ENCODE measurements around the gene POU6F2. TPM values are rescaled to one million over a fixed set of nuclear protein-coding genes. Genes with fewer than 3 reads are reported as not detected.

POU6F2 gene
- total and polyA plus RNA-seq, 5 donors from 2014 or later: not detected

- no peaks in the 10 kb centered on the region for H3K4me1 ChIP-seq (ENCODE audit: control insufficient read depth, insufficient read depth, low read length, poor library complexity, severe bottlenecking)
- H3K27me3 Mint-ChIP-seq: peaks cover 9% of the 10 kb centered on the region
- no peak overlapping the region for H3K27ac ChIP-seq (ENCODE audit: insufficient read depth, low read length, poor library complexity, severe bottlenecking)
- no peak overlapping the region for H3K4me3 ChIP-seq (ENCODE audit: low read depth, low read length)
- H3K9me3 Mint-ChIP-seq: peaks cover 0 to 2% (median 0%) of the 10 kb centered on the region in 7 donors
- no peaks in the 10 kb centered on the region for H3K9me3 ChIP-seq (ENCODE audit: control insufficient read depth in 2 of 2, low read length in 2 of 2)
- DNase-seq: no peak
- ATAC-seq (ENCODE audit: low read depth in 2 of 2): no peak
- H3K27ac Mint-ChIP-seq: no peak overlapping the region
- no peaks in the 10 kb centered on the region for H3K36me3 Mint-ChIP-seq
- H3K4me1 Mint-ChIP-seq: no peaks in the 10 kb centered on the region
- H3K4me3 Mint-ChIP-seq: no peak overlapping the region
- H3K36me3 ChIP-seq (ENCODE audit: control insufficient read depth, insufficient read depth, low read length): no peaks in the 10 kb centered on the region
- H3K27me3 ChIP-seq (ENCODE audit: control insufficient read depth, insufficient read depth, low read length): peaks cover 2% of the 10 kb centered on the region
Observed at GRCh38 chr7:39402034-39402433, 424.3 kb downstream of the POU6F2 start.

- H3K27me3 ChIP-seq (ENCODE audit: control insufficient read depth, insufficient read depth, low read length): no peaks in the 10 kb centered on the region
- no peaks in the 10 kb centered on the region for H3K4me1 Mint-ChIP-seq
- no peak overlapping the region for H3K27ac Mint-ChIP-seq
- H3K36me3 Mint-ChIP-seq: no peaks in the 10 kb centered on the region
- no peaks in the 10 kb centered on the region for H3K9me3 ChIP-seq (ENCODE audit: control insufficient read depth in 2 of 2, low read length in 2 of 2)
- no peak for ATAC-seq (ENCODE audit: low read depth in 2 of 2)
- peaks cover 12% of the 10 kb centered on the region for H3K27me3 Mint-ChIP-seq
- H3K4me1 ChIP-seq (ENCODE audit: control insufficient read depth, insufficient read depth, low read length, poor library complexity, severe bottlenecking): no peaks in the 10 kb centered on the region
- H3K4me3 Mint-ChIP-seq: no peak overlapping the region
- no peak overlapping the region for H3K27ac ChIP-seq (ENCODE audit: insufficient read depth, low read length, poor library complexity, severe bottlenecking)
- peaks cover 0 to 2% (median 0%) of the 10 kb centered on the region in 7 donors for H3K9me3 Mint-ChIP-seq
- no peaks in the 10 kb centered on the region for H3K36me3 ChIP-seq (ENCODE audit: control insufficient read depth, insufficient read depth, low read length)
- no peak overlapping the region for H3K4me3 ChIP-seq (ENCODE audit: low read depth, low read length)
- no peak for DNase-seq
Observed at GRCh38 chr7:39404907-39405306, 427.2 kb downstream of the POU6F2 start.

GRCh38 chr7:39405581-39405980 is 427.9 kb downstream of the POU6F2 start:
- H3K9me3 ChIP-seq (ENCODE audit: control insufficient read depth in 2 of 2, low read length in 2 of 2): no peaks in the 10 kb centered on the region

GRCh38 chr7:39406467-39406866 is 428.8 kb downstream of the POU6F2 start:
- no peaks in the 10 kb centered on the region for H3K27me3 ChIP-seq (ENCODE audit: control insufficient read depth, insufficient read depth, low read length)
- ATAC-seq (ENCODE audit: low read depth in 2 of 2): no peak
- H3K27ac ChIP-seq (ENCODE audit: insufficient read depth, low read length, poor library complexity, severe bottlenecking): no peak overlapping the region
- no peaks in the 10 kb centered on the region for H3K4me1 ChIP-seq (ENCODE audit: control insufficient read depth, insufficient read depth, low read length, poor library complexity, severe bottlenecking)
- no peak overlapping the region for H3K4me3 Mint-ChIP-seq
- DNase-seq: no peak
- peaks cover 17% of the 10 kb centered on the region for H3K27me3 Mint-ChIP-seq
- H3K36me3 ChIP-seq (ENCODE audit: control insufficient read depth, insufficient read depth, low read length): no peaks in the 10 kb centered on the region
- no peaks in the 10 kb centered on the region for H3K9me3 Mint-ChIP-seq
- no peak overlapping the region for H3K4me3 ChIP-seq (ENCODE audit: low read depth, low read length)
- no peak overlapping the region for H3K27ac Mint-ChIP-seq
- H3K4me1 Mint-ChIP-seq: no peaks in the 10 kb centered on the region
- H3K36me3 Mint-ChIP-seq: no peaks in the 10 kb centered on the region
- no peaks in the 10 kb centered on the region for H3K9me3 ChIP-seq (ENCODE audit: control insufficient read depth in 2 of 2, low read length in 2 of 2)

More at GRCh38 chr7:39405581-39405980, 427.9 kb downstream of the POU6F2 start:
- H3K27ac ChIP-seq (ENCODE audit: insufficient read depth, low read length, poor library complexity, severe bottlenecking): no peak overlapping the region
- H3K36me3 ChIP-seq (ENCODE audit: control insufficient read depth, insufficient read depth, low read length): no peaks in the 10 kb centered on the region
- no peak overlapping the region for H3K4me3 ChIP-seq (ENCODE audit: low read depth, low read length)
- Mint-ChIP-seq H3K27me3 (peaks cover 16% of the 10 kb centered on the region), H3K36me3 (no peaks in the 10 kb centered on the region), H3K4me1 (no peaks in the 10 kb centered on the region), H3K4me3 (no peak overlapping the region), H3K27ac (no peak overlapping the region), H3K9me3 (no peaks in the 10 kb centered on the region)
- DNase-seq: no peak
- H3K27me3 ChIP-seq (ENCODE audit: control insufficient read depth, insufficient read depth, low read length): no peaks in the 10 kb centered on the region
- ATAC-seq (ENCODE audit: low read depth in 2 of 2): no peak
- no peaks in the 10 kb centered on the region for H3K4me1 ChIP-seq (ENCODE audit: control insufficient read depth, insufficient read depth, low read length, poor library complexity, severe bottlenecking)

GRCh38 chr7:39407137-39407536 is 429.4 kb downstream of the POU6F2 start:
- ATAC-seq (ENCODE audit: low read depth in 2 of 2) (no peak), DNase-seq (no peak)
- Mint-ChIP-seq H3K4me1 (no peaks in the 10 kb centered on the region), H3K27ac (no peak overlapping the region), H3K4me3 (no peak overlapping the region), H3K36me3 (no peaks in the 10 kb centered on the region), H3K9me3 (peaks cover 0 to 2% (median 0%) of the 10 kb centered on the region in 7 donors), H3K27me3 (peaks cover 21% of the 10 kb centered on the region)
- no peaks in the 10 kb centered on the region for H3K27me3 ChIP-seq (ENCODE audit: control insufficient read depth, insufficient read depth, low read length)
- no peaks in the 10 kb centered on the region for H3K4me1 ChIP-seq (ENCODE audit: control insufficient read depth, insufficient read depth, low read length, poor library complexity, severe bottlenecking)
- no peaks in the 10 kb centered on the region for H3K36me3 ChIP-seq (ENCODE audit: control insufficient read depth, insufficient read depth, low read length)
- no peak overlapping the region for H3K4me3 ChIP-seq (ENCODE audit: low read depth, low read length)
- no peaks in the 10 kb centered on the region for H3K9me3 ChIP-seq (ENCODE audit: control insufficient read depth in 2 of 2, low read length in 2 of 2)
- H3K27ac ChIP-seq (ENCODE audit: insufficient read depth, low read length, poor library complexity, severe bottlenecking): no peak overlapping the region

- DNase-seq: no peak
- H3K36me3 Mint-ChIP-seq: no peaks in the 10 kb centered on the region
Observed at GRCh38 chr7:39407723-39408122, 430.0 kb downstream of the POU6F2 start.

GRCh38 chr7:39408906-39409305 is 431.2 kb downstream of the POU6F2 start:
- Mint-ChIP-seq H3K27ac (no peak overlapping the region), H3K9me3 (peaks cover 0 to 2% (median 0%) of the 10 kb centered on the region in 7 donors), H3K4me3 (no peak overlapping the region), H3K36me3 (no peaks in the 10 kb centered on the region), H3K27me3 (peaks cover 25% of the 10 kb centered on the region), H3K4me1 (peaks cover 0 to 4% (median 3%) of the 10 kb centered on the region in 4 donors)
- ATAC-seq (ENCODE audit: low read depth in 2 of 2) (no peak), DNase-seq (no peak)
- no peaks in the 10 kb centered on the region for H3K36me3 ChIP-seq (ENCODE audit: control insufficient read depth, insufficient read depth, low read length)
- no peaks in the 10 kb centered on the region for H3K9me3 ChIP-seq (ENCODE audit: control insufficient read depth in 2 of 2, low read length in 2 of 2)
- H3K27me3 ChIP-seq (ENCODE audit: control insufficient read depth, insufficient read depth, low read length): no peaks in the 10 kb centered on the region
- H3K4me3 ChIP-seq (ENCODE audit: low read depth, low read length): no peak overlapping the region
- H3K27ac ChIP-seq (ENCODE audit: insufficient read depth, low read length, poor library complexity, severe bottlenecking): no peak overlapping the region
- H3K4me1 ChIP-seq (ENCODE audit: control insufficient read depth, insufficient read depth, low read length, poor library complexity, severe bottlenecking): peaks cover 2% of the 10 kb centered on the region

More at GRCh38 chr7:39407723-39408122, 430.0 kb downstream of the POU6F2 start:
- Histone ChIP-seq H3K27me3 (ENCODE audit: control insufficient read depth, insufficient read depth, low read length) (no peaks in the 10 kb centered on the region), H3K27ac (ENCODE audit: insufficient read depth, low read length, poor library complexity, severe bottlenecking) (no peak overlapping the region), H3K4me3 (ENCODE audit: low read depth, low read length) (no peak overlapping the region), H3K36me3 (ENCODE audit: control insufficient read depth, insufficient read depth, low read length) (no peaks in the 10 kb centered on the region), H3K9me3 (ENCODE audit: control insufficient read depth in 2 of 2, low read length in 2 of 2) (no peaks in the 10 kb centered on the region), H3K4me1 (ENCODE audit: control insufficient read depth, insufficient read depth, low read length, poor library complexity, severe bottlenecking) (no peaks in the 10 kb centered on the region)
- ATAC-seq (ENCODE audit: low read depth in 2 of 2): no peak
- no peak overlapping the region for H3K4me3 Mint-ChIP-seq
- peaks cover 0 to 2% (median 0%) of the 10 kb centered on the region in 7 donors for H3K9me3 Mint-ChIP-seq
- no peaks in the 10 kb centered on the region for H3K4me1 Mint-ChIP-seq
- no peak overlapping the region for H3K27ac Mint-ChIP-seq
- H3K27me3 Mint-ChIP-seq: peaks cover 25% of the 10 kb centered on the region

GRCh38 chr7:39410582-39410981 is 432.9 kb downstream of the POU6F2 start:
- Histone ChIP-seq H3K36me3 (ENCODE audit: control insufficient read depth, insufficient read depth, low read length) (no peaks in the 10 kb centered on the region), H3K4me3 (ENCODE audit: low read depth, low read length) (no peak overlapping the region), H3K4me1 (ENCODE audit: control insufficient read depth, insufficient read depth, low read length, poor library complexity, severe bottlenecking) (peaks cover 12% of the 10 kb centered on the region), H3K9me3 (ENCODE audit: control insufficient read depth in 2 of 2, low read length in 2 of 2) (no peaks in the 10 kb centered on the region), H3K27ac (ENCODE audit: insufficient read depth, low read length, poor library complexity, severe bottlenecking) (no peak overlapping the region), H3K27me3 (ENCODE audit: control insufficient read depth, insufficient read depth, low read length) (peaks cover 6% of the 10 kb centered on the region)
- Mint-ChIP-seq H3K27ac (no peak overlapping the region), H3K36me3 (no peaks in the 10 kb centered on the region), H3K27me3 (peaks cover 35% of the 10 kb centered on the region), H3K4me1 (peaks cover 3 to 13% (median 6%) of the 10 kb centered on the region in 4 donors), H3K9me3 (peaks cover 0 to 2% (median 0%) of the 10 kb centered on the region in 7 donors), H3K4me3 (no peak overlapping the region)
- no peak for ATAC-seq (ENCODE audit: low read depth in 2 of 2)
- no peak for DNase-seq

Measured in CD4-positive, CD25-positive, alpha-beta regulatory T cell (primary cell).